Upper lobe of left lung (tissue), 6 donors: Measurements from ENCODE around the gene LRP1B. TPM values are rescaled to one million over a fixed set of nuclear protein-coding genes. Genes with fewer than 3 reads are reported as not detected.

Source experiments
- ATAC-seq, 2 donors: fragments of 200-7000 bp; cut with Tn5 transposase; one replicate each; pipeline ENCODE4 v1.9.1; 2022; ENCODE audit warnings: mild to moderate bottlenecking in 2 of 2, moderate library complexity in 2 of 2; ENCODE audit not compliant: low FRiP score in 2 of 2
- DNase-seq, 2 donors: peaks; one replicate each; pipeline ENCODE4 v3.0.0-alpha.2; 2019 to 2020
- H3K27ac ChIP-seq, 4 donors: fragments of 200-600 bp; sonication (generic); one replicate each; pipeline ENCODE4 v1.5.1; 2016 to 2019
- H3K27me3 ChIP-seq, 4 donors: fragments of 200-600 bp; sonication (generic); one replicate each; pipeline ENCODE4 v1.5.1; 2017 to 2019
- H3K36me3 ChIP-seq, 4 donors: fragments of 200-600 bp; sonication (generic); one replicate each; pipeline ENCODE4 v1.5.1; 2016 to 2019
- H3K4me1 ChIP-seq, 4 donors: fragments of 200-600 bp; sonication (generic); one replicate each; pipeline ENCODE4 v1.5.1; 2018 to 2019
- H3K4me3 ChIP-seq, 4 donors: fragments of 200-600 bp; sonication (generic); one replicate each; pipeline ENCODE4 v1.5.1; 2017 to 2019; ENCODE audit warnings: mild to moderate bottlenecking in 2 of 4, moderate library complexity in 1 of 4
- H3K9me3 ChIP-seq, 4 donors: fragments of 200-600 bp; sonication (generic); one replicate each; pipeline ENCODE4 v1.5.1; 2018 to 2019
- CTCF ChIP-seq, 6 experiments: fragments of 450-650 bp in 4 of 6; fragments of 200-600 bp in 2 of 6; sonication (generic) in 2 of 6; IDR thresholded peaks; one replicate each; pipeline ENCODE4 v1.5.1; 2016 to 2019; ENCODE audit warnings: antibody characterized with exemption in 6 of 6
- EP300 ChIP-seq, 4 donors: sonication (generic); formaldehyde crosslinking; IDR thresholded peaks; one replicate each; pipeline ENCODE4 v1.5.1; 2017; ENCODE audit warnings: antibody characterized with exemption in 4 of 4, control low read depth in 2 of 4
- POLR2A ChIP-seq, 4 donors: fragments of 450-650 bp; IDR thresholded peaks; one replicate each; pipeline ENCODE4 v1.5.1; 2016 to 2017; ENCODE audit warnings: antibody characterized with exemption in 4 of 4, mild to moderate bottlenecking in 2 of 4
- POLR2AphosphoS5 ChIP-seq, 2 donors: sonication (generic); formaldehyde crosslinking; IDR thresholded peaks; one replicate each; pipeline ENCODE4 v1.5.1; 2017; ENCODE audit warnings: antibody characterized with exemption in 2 of 2
- WGBS, 2 donors: methylation state at CpG; one replicate each; pipeline ENCODE4 v1.1.5; 2017 to 2018; 5-methylcytosine and 5-hydroxymethylcytosine counted together
- total RNA-seq, 6 donors: library from RNA; depleted of rRNA in 4 of 6; stranded (reverse); fragments of >200 nt in 4 of 6; gene quantifications; one replicate each; pipeline versions ENCODE4 v1.1.0 to v1.2.1, GENCODE V29; 2016 to 2021
- donor health status: DM: no; HTN: no; CAD: no; lungs with moderate emphysema.
- donor health status: DM: no; HTN: yes; CAD: no; lungs with severe emphysema.

Gene LRP1B
- total RNA-seq, 6 donors from 2014 or later = under 0.01 to 0.46 (median 0.11) TPM

GRCh38 chr2:140770645-140771044, 1360.2 kb downstream of the LRP1B start:
- Histone ChIP-seq H3K9me3 (no peaks in the 10 kb centered on the region), H3K27me3 (no peaks in the 10 kb centered on the region), H3K4me1 (no peaks in the 10 kb centered on the region), H3K4me3 (no peak overlapping the region), H3K36me3 (no peaks in the 10 kb centered on the region), H3K27ac (no peak overlapping the region)
- DNase-seq (no peak), ATAC-seq (no peak)
- TF ChIP-seq POLR2A (IDR thresholded peaks at IDR 0.05) (no peak), POLR2AphosphoS5 (IDR thresholded peaks at IDR 0.05) (no peak), CTCF (IDR thresholded peaks at IDR 0.05) (no peak)
- WGBS, 2 donors = 76 to 83% methylated on average over 1 of the region's 1 CpG

DNA sequence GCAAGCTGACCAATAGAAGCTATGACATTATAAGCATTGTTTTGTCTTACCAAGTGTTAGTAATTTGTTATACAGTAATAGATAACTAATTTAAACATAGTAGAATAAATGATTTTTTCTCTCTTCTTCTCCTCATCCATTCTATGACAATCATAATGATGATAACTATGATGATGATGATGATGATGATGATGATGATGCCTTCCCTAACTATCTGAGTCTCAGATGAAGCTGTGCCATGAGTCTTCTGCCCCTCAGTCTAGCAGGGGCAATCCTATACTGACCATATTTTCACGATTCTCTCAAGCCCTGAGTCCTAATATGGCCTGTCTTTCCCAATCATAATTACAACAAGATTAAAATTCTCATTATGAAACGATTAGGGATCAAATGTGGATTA, 1369.0 kb downstream of the LRP1B start:
- TF ChIP-seq POLR2A (IDR thresholded peaks at IDR 0.05) (no peak), POLR2AphosphoS5 (IDR thresholded peaks at IDR 0.05) (no peak), EP300 (IDR thresholded peaks at IDR 0.05) (no peak), CTCF (IDR thresholded peaks at IDR 0.05) (no peak)
- ATAC-seq = no peak
- H3K27me3 ChIP-seq = no peaks in the 10 kb centered on the region
- DNase-seq = no peak
- H3K4me3 ChIP-seq = no peak overlapping the region
- H3K27ac ChIP-seq = no peak overlapping the region
- no peaks in the 10 kb centered on the region for H3K36me3 ChIP-seq
- 56 to 71% methylated on average over 2 of the region's 2 CpGs for WGBS, 2 donors
- H3K9me3 ChIP-seq = no peaks in the 10 kb centered on the region
- peaks cover 0 to 4% (median 0%) of the 10 kb centered on the region in 4 donors for H3K4me1 ChIP-seq

GRCh38 chr2:140759426-140760156, 1371.2 kb downstream of the LRP1B start:
- Histone ChIP-seq H3K27me3 (no peaks in the 10 kb centered on the region), H3K27ac (no peak overlapping the region), H3K36me3 (no peaks in the 10 kb centered on the region), H3K9me3 (no peaks in the 10 kb centered on the region), H3K4me3 (no peak overlapping the region), H3K4me1 (peaks cover 0 to 4% (median 0%) of the 10 kb centered on the region in 4 donors)
- ATAC-seq (peak; percentile 31 to 84), DNase-seq (peak in 1 of 2 donors; percentile 50)
- TF ChIP-seq EP300 (IDR thresholded peaks at IDR 0.05) (no peak), CTCF (IDR thresholded peaks at IDR 0.05) (no peak), POLR2A (IDR thresholded peaks at IDR 0.05) (no peak)
- 52 to 62% methylated on average over 3 of the region's 3 CpGs for WGBS, 2 donors

DNA sequence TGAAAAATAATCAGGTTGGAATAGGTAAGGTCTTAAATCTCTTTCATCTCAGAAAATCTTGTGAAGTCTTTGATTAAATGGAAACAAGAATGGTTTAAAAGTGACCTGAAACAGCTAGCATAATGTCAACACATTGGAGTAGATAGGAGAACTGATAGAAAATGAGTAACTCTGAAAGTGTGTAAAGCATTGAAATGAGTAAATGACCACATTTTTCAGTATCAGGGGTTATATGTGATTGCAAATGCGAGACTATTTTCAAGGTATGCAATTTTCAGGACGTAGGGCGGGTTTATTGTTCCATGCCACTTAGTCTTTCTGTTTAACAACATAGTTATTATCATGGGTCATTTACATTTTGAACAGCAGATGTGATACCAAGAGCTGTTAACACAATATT, 1383.2 kb downstream of the LRP1B start:
- H3K36me3 ChIP-seq = no peaks in the 10 kb centered on the region
- no peak overlapping the region for H3K27ac ChIP-seq
- no peaks in the 10 kb centered on the region for H3K4me1 ChIP-seq
- ATAC-seq (no peak), DNase-seq (no peak)
- 87 to 90% methylated on average over 3 of the region's 3 CpGs for WGBS, 2 donors
- H3K27me3 ChIP-seq = no peaks in the 10 kb centered on the region
- no peak overlapping the region for H3K4me3 ChIP-seq
- no peaks in the 10 kb centered on the region for H3K9me3 ChIP-seq
- no peak for TF ChIP-seq POLR2A (IDR thresholded peaks at IDR 0.05)
- no peak for TF ChIP-seq CTCF (IDR thresholded peaks at IDR 0.05)
- TF ChIP-seq EP300 (IDR thresholded peaks at IDR 0.05) = no peak
- no peak for TF ChIP-seq POLR2AphosphoS5 (IDR thresholded peaks at IDR 0.05)

- no peak for ATAC-seq
- H3K9me3 ChIP-seq = no peaks in the 10 kb centered on the region
- no peak for TF ChIP-seq POLR2AphosphoS5 (IDR thresholded peaks at IDR 0.05)
- TF ChIP-seq POLR2A (IDR thresholded peaks at IDR 0.05) = no peak
- no peak for TF ChIP-seq CTCF (IDR thresholded peaks at IDR 0.05)
- no peak for TF ChIP-seq EP300 (IDR thresholded peaks at IDR 0.05)
- no peaks in the 10 kb centered on the region for H3K36me3 ChIP-seq
- no peak for DNase-seq
- H3K4me1 ChIP-seq = no peaks in the 10 kb centered on the region
- H3K27me3 ChIP-seq = no peaks in the 10 kb centered on the region
- H3K4me3 ChIP-seq = no peak overlapping the region
- WGBS, 2 donors = 58 to 60% methylated on average over 2 of the region's 2 CpGs
- no peak overlapping the region for H3K27ac ChIP-seq
Observed at GRCh38 chr2:140747090-140747489, 1383.7 kb downstream of the LRP1B start.
